GM12872 (cell line): ENCODE measurements around the gene FBXW8.

Experiments
- CTCF ChIP-seq: IDR thresholded peaks from 3 replicates; pipeline ENCODE4 v1.5.1; 2011; ENCODE audit warnings: low read depth, mild to moderate bottlenecking, low read length, moderate library complexity; ENCODE audit not compliant: insufficient read depth

FBXW8 gene

GRCh38 chr12:116918464-116918863 lies 7.7 kb downstream of the FBXW8 start:
- TF ChIP-seq CTCF, result no peak

DNA sequence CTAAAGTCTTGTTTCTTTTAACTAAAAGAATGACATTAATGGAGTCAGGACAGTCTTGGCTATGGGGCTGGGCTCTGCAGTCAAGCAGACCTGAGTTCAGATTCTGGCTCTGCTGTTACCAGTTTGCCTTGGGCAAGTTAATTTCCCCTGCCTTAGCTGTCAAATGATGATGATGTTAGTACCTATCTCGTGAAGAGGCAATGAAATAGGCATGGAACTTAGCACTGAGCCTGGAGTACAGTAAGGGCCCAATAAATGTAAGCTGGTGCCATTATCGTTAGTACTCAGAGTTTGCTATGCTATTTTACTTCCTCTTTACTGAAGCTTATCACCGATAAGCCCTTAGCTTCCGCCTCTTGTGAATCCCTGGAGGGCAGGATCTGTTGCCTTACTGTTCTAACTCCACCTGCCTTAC lies 8.5 kb downstream of the FBXW8 start:
- TF ChIP-seq CTCF, result no peak

- TF ChIP-seq CTCF, result no peak
These were observed 9.1 kb downstream of the FBXW8 start for GRCh38 chr12:116919706-116920485.

GRCh38 chr12:116920939-116921338 lies 10.2 kb downstream of the FBXW8 start:
- no peak for TF ChIP-seq CTCF

- no peak for TF ChIP-seq CTCF
These were observed 11.6 kb downstream of the FBXW8 start for GRCh38 chr12:116922194-116922897.

- no peak for TF ChIP-seq CTCF
These were observed 14.1 kb downstream of the FBXW8 start for GRCh38 chr12:116924558-116925453.
